ENCODE data around the gene EYS. TPM values are rescaled to one million over a fixed set of nuclear protein-coding genes. Genes with fewer than 3 reads are reported as not detected.
"Not testable (repeated sequence)": the region's sequence is repeated elsewhere in the genome, so short reads cannot be mapped to it uniquely, and the experiment has no call there.

EYS gene
- total RNA-seq, 1 donor from 2014 or later = not detected

DNA sequence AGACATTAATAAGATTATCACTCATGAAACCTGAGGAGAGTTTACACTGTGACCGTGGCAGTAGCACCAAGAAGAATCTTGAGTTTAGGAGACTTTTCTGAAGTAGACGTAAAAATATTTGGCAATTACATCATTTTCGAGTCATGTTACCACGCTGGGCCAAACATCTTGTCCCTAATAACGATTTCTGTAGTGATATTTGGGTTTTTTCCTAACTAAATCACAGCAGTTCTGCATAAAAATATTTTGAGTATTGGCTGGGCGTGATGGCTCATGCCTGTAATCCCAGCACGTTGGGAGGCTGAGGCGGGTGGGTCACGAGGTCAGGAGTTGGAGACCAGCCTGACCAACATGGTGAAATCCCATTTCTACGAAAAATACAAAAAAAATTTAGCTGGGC lies 1809.1 kb downstream of the EYS start:
- H3K27ac ChIP-seq = no peak overlapping the region
- TF ChIP-seq, protein P1, sequence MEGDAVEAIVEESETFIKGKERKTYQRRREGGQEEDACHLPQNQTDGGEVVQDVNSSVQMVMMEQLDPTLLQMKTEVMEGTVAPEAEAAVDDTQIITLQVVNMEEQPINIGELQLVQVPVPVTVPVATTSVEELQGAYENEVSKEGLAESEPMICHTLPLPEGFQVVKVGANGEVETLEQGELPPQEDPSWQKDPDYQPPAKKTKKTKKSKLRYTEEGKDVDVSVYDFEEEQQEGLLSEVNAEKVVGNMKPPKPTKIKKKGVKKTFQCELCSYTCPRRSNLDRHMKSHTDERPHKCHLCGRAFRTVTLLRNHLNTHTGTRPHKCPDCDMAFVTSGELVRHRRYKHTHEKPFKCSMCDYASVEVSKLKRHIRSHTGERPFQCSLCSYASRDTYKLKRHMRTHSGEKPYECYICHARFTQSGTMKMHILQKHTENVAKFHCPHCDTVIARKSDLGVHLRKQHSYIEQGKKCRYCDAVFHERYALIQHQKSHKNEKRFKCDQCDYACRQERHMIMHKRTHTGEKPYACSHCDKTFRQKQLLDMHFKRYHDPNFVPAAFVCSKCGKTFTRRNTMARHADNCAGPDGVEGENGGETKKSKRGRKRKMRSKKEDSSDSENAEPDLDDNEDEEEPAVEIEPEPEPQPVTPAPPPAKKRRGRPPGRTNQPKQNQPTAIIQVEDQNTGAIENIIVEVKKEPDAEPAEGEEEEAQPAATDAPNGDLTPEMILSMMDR (IDR thresholded peaks at IDR 0.05) = no peak
- intact Hi-C loops (cut with DNase I) = no loop called here
- no peaks in the 10 kb centered on the region for H3K4me1 ChIP-seq
- no peaks in the 10 kb centered on the region for H3K36me3 ChIP-seq
- no peak overlapping the region for H3K4me3 ChIP-seq
- no peak for ATAC-seq
- no peak for DNase-seq
- H3K9me3 ChIP-seq = no peaks in the 10 kb centered on the region
- no peaks in the 10 kb centered on the region for H3K27me3 ChIP-seq (ENCODE audit: low read depth)

DNA sequence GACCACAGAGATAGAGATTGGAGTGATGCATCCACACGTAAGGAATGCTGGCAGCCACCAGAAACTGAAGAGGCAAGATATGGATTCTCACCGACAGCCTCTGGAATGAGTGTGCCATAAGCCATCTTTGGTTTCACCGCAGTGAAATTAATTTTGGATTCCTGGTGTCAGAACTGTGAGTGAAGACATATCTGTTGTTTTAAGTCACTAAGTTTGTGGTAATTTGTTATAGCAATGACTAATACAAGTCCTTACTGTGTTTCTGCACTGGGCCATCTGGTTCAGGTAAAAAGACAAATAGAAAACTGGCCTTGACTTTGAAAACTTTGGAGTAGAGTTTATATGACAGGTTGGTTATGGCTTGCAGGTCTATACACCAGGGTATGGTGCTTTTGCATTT lies 1809.6 kb downstream of the EYS start:
- intact Hi-C loops (cut with DNase I) = no loop called here
- DNase-seq = no peak
- no peak for ATAC-seq
- Histone ChIP-seq H3K36me3 (no peaks in the 10 kb centered on the region), H3K4me1 (no peaks in the 10 kb centered on the region), H3K9me3 (no peaks in the 10 kb centered on the region), H3K4me3 (no peak overlapping the region), H3K27me3 (ENCODE audit: low read depth) (no peaks in the 10 kb centered on the region), H3K27ac (no peak overlapping the region)
- TF ChIP-seq, protein P1 (IDR thresholded peaks at IDR 0.05) = no peak

DNA sequence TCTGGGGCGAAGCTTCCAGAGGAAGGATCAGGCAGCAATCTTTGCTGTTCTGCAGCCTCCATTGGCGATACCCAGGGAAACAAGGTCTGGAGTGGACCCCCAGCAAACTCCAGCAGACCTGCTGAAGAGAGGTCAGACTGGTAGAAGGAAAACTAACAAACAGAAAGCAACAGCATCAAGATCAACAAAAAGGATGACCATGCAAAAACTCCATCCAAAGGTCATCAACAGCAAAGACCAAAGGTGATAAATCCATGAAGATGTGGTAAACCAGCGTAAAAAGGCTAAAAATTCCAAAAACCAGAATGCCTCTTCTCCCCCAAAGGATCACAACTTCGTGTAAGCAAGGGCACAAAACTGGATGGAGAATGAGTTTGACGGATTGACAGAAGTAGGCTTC lies 1818.6 kb downstream of the EYS start:
- Histone ChIP-seq H3K4me3 (no peak overlapping the region), H3K4me1 (no peaks in the 10 kb centered on the region), H3K36me3 (no peaks in the 10 kb centered on the region), H3K27me3 (ENCODE audit: low read depth) (no peaks in the 10 kb centered on the region), H3K27ac (no peak overlapping the region), H3K9me3 (no peaks in the 10 kb centered on the region)
- DNase-seq = no peak
- no peak for ATAC-seq
- TF ChIP-seq, protein P1 (IDR thresholded peaks at IDR 0.05) = no peak
- intact Hi-C loops (cut with DNase I) = no loop called here

DNA sequence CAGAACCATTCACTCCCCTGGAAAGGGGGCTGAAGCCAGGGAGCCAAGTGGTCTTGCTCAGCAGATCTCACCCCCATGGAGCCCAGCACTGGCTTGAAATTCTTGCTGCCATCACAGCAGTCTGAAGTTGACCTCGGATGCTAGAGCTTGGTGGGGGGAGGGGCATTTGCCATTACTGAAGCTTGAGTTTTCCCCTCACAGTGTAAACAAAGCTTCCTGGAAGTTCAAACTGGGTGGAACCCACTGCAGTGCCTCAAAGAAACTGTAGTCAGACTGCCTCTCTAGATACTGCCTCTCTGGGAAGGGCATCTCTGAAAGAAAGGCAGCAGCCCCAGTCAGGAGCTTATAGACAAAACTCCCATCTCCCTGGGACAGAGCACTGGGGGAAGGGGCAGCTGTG lies 1819.2 kb downstream of the EYS start:
- intact Hi-C loops (cut with DNase I); H3K9me3 ChIP-seq; H3K27ac ChIP-seq; H3K4me3 ChIP-seq; H3K36me3 ChIP-seq; DNase-seq; H3K27me3 ChIP-seq (ENCODE audit: low read depth); ATAC-seq; H3K4me1 ChIP-seq: not testable (repeated sequence)

DNA sequence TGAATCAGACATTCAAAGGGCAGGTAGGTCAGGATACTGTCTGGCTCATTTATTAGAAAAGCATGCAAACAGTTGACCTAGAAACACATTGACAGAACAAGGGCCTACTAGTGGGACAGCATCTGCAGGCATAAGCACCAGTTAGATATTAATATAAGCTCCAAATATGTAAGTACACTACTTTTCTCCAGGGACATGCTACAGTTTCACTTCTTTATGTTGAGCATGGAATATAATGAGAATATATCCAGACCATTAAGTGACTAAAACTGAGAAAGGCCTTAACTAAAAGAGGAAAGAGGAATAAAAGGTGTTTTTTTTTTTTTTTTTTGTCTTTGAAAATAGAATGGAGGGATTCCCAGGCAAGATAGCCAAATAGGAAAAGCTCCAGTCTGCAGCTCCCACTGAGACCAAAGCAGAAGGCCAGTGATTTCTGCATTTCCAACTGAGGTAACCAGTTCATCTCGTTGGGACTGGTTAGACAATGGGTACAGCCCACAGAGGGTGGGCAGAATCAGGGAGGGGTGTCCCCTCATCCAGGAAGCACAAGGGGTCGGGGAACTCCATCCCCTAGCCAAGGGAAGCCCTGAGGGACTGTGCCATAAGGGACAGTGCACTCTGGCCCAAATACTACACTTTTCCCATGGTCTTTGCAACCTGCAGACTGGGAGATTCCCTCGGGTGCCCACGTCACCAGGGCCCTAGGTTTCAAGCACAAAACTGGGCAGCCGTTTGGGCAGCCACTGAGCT lies 1819.8 kb downstream of the EYS start:
- no peak for ATAC-seq
- no peak for DNase-seq
- intact Hi-C loops (cut with DNase I) = no loop called here
- Histone ChIP-seq H3K27me3 (ENCODE audit: low read depth) (no peaks in the 10 kb centered on the region), H3K4me1 (no peaks in the 10 kb centered on the region), H3K36me3 (no peaks in the 10 kb centered on the region), H3K27ac (no peak overlapping the region), H3K4me3 (no peak overlapping the region), H3K9me3 (no peaks in the 10 kb centered on the region)
- TF ChIP-seq, protein P1 (IDR thresholded peaks at IDR 0.05) = no peak

DNA sequence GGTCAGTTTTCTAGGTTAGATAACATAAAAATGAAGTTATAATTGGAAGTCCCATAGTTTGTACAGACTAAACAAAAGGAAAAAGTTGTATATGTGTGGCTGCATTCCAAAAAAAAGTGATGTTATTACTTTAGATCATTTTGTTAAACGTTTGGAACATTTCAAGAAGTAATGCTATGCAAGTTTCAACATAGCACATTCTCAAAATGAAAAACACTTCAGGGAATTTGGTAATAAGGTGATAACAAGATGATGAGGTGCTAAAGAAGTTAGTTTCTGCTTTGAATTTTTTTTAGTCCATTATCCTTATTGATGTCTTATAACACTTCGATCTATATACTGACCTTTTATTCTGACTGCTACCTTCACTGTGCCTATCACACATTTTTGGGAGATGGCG lies 1820.7 kb downstream of the EYS start:
- Histone ChIP-seq H3K27me3 (ENCODE audit: low read depth) (no peaks in the 10 kb centered on the region), H3K36me3 (no peaks in the 10 kb centered on the region), H3K4me3 (no peak overlapping the region), H3K27ac (no peak overlapping the region), H3K9me3 (no peaks in the 10 kb centered on the region), H3K4me1 (no peaks in the 10 kb centered on the region)
- ATAC-seq (no peak), DNase-seq (no peak)
- TF ChIP-seq, protein P1 (IDR thresholded peaks at IDR 0.05) = no peak
- intact Hi-C loops (cut with DNase I) = no loop called here
